Stimulated activated CD4-positive, alpha-beta T cell treated with anti-CD3 and anti-CD28 coated beads, Interleukin-4, amount 100 ng/mL, for 1 hour (primary cell): ENCODE data around the gene SPRYD3.
"Not testable (repeated sequence)": the region's sequence is repeated elsewhere in the genome, so short reads cannot be mapped to it uniquely, and the experiment has no call there.

ENCODE experiments used
- DNase-seq: peaks from one replicate; pipeline ENCODE4 v3.0.0-alpha.2; 2020

Gene SPRYD3

DNA sequence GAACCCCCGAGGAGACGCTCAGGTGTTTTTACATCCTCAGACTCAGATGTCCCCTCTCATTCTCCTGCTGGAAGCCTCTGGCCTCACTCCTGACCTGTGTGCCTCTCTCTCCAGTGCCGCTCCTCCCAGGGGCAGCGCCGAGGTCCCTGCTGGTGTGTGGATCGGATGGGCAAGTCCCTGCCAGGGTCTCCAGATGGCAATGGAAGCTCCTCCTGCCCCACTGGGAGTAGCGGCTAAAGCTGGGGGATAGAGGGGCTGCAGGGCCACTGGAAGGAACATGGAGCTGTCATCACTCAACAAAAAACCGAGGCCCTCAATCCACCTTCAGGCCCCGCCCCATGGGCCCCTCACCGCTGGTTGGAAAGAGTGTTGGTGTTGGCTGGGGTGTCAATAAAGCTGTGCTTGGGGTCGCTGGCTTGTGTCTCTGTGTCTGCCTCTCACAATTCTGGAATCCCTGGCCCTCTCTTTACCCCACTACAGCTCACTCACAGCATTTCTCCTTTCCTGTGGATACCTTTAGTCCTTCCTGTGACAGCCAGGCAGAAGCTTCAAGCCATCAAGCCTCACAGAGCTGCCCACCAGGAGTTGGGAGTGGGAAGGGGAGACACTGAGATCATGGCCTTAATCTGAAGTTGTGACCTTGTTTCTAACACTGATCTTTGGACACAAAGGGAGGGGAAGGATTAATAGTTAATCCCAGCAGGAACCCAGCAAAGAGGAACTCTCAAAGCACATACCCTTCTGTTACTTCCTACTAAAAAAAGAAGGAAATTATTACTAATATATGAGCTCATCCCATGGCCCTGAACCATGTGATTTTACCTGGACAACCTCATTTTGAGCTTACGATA is 23.0 kb upstream of the SPRYD3 start:
- DNase-seq: no peak

DNA sequence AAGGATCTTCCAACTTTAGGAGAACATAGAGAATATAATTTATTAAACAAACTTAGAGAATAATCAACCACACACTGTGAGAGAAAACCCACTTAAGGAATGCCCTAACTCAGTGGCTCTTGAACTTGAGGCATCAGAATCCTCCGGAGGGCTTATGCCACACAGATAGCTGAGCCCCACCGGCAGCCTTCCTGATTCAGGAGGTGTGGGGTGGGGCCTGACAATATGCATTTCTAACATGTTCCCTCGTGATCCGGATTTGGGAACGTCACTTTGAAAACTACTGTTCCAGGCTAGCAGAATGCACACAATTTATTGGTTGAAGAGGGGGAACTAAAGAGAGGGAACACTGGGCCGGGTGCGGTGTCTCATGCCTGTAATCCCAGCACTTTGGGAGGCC is 22.1 kb upstream of the SPRYD3 start:
- DNase-seq: no peak

DNA sequence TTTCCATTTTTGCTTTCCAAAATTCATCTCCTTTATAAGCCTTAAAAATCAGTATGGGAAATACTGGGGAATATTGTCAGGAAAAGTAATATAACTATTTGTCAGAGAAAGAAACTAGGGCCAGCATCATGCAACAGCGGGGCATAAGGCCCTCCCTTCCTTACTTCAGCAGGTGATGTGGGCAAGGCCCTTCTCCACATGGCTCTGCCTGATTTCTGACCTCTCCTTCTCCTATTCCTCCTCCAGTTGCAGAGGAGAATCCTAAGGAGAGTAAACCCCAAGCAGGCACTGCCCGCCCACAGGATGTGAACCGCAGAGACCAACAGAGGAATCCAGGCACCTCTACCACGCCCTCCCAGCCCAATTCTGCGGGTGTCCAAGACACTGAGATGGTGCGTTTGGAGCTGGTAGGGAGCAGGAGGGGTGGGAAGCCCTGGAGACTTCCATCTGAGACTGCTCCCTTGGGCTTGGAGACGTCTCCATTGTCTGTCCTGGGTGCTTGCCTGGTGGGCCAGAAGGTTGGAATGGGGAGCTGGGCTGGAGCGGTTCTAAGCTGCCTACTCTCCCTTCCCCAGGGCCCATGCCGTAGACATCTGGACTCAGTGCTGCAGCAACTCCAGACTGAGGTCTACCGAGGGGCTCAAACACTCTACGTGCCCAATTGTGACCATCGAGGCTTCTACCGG is 21.4 kb upstream of the SPRYD3 start:
- no peak for DNase-seq

- DNase-seq: peak; percentile 90
These were observed 20.1 kb upstream of the SPRYD3 start for GRCh38 chr12:53099071-53099882.

- peak; percentile 32 for DNase-seq
These were observed 19.3 kb upstream of the SPRYD3 start for GRCh38 chr12:53098354-53098981.

DNA sequence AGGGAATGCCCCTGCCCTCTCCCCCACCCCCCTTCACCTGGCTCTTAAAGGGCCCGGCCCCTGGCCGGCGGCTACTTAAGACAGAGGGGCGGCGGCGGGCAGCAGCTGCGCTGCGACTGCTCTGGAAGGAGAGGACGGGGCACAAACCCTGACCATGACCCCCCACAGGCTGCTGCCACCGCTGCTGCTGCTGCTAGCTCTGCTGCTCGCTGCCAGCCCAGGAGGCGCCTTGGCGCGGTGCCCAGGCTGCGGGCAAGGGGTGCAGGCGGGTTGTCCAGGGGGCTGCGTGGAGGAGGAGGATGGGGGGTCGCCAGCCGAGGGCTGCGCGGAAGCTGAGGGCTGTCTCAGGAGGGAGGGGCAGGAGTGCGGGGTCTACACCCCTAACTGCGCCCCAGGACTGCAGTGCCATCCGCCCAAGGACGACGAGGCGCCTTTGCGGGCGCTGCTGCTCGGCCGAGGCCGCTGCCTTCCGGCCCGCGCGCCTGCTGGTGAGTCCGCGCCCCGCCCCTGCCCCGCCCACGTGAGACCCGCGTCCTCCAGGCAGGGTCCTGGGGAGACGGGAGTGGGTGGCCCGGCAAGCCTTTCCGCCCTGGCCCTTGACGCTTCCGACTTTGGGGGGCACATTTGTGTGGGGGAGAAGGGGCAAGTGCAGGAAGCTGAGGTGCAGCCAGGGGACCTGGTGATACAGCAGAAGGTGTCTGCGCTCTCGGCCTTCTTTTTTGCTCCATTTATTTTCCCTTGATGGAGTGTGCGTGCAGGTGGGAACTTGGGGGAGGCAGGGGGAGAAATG is 18.6 kb upstream of the SPRYD3 start, which contains the start of gene IGFBP6:
TSS of gene IGFBP6 (plus strand) at position 104 of the 790 bp plus-strand sequence. CDS start at position 155, 51 bp downstream.
- DNase-seq: peak; percentile 60

DNA sequence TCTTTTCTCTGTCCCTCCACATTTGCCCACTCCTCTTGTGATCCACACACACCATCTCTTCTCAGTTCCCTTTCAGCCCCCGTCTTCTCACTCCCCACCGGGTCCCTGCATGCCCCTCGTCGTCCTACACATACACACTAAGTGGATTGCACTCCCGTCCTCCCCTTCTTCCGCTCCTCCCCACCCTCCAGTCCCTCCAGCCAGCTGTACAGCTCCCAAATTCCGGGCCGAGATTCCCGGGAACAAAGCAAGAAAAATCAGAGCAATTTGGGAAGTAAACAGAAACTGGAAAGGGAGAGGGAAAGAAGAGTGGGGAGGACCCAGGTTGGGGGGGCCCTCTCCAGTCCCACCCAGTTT is 18.0 kb upstream of the SPRYD3 start:
- DNase-seq: no peak

GRCh38 chr12:53096759-53097158 is 17.6 kb upstream of the SPRYD3 start:
- no peak for DNase-seq

DNA sequence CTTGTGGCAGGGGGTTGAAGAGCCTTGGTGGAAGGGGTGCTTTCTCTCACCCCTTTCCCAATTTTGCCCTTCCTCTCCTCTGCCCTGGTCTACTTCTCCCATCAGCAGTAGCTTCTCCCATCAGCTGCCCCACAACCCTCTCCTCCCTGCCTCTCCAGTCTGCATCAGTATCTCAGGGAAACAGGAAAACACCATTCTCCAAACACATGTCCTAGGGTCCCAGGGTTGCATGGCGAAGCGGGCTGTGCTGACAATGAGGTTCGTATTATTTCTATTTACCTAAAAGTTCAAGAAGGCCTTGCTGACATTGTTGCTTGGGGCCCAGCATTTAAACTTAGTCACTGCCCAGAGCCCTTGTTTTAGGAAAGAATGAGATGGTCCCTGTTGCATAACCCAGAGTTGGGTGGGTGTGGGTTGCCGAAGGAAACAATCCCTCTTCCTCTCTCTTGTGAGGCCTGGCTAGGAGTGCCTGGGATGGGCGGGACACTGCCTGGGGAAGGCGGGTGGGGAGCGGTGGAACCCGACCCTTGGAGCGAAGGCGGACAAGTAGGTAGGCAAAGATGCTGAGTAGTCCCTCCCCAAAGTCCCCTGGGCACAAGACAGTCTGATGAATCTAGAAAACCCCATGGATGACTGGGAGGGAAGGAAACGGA is 17.0 kb upstream of the SPRYD3 start:
- no peak for DNase-seq

DNA sequence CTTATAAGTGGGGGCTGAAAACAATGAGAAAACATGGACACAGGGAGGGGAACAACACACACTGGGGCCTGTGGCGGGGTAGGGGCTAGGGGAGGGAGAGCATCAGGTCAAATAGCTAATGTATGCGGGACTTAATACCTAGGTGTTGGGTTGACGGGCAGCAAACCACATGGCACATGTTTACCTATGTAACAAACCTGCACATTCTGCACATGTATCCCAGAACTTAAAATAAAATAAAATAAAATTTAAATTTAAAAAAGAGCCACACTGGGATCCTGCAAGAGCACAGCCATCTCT is 16.4 kb upstream of the SPRYD3 start:
- not testable (repeated sequence) for DNase-seq

- DNase-seq: not testable (repeated sequence)
These were observed 15.8 kb upstream of the SPRYD3 start for GRCh38 chr12:53094796-53095595.

DNA sequence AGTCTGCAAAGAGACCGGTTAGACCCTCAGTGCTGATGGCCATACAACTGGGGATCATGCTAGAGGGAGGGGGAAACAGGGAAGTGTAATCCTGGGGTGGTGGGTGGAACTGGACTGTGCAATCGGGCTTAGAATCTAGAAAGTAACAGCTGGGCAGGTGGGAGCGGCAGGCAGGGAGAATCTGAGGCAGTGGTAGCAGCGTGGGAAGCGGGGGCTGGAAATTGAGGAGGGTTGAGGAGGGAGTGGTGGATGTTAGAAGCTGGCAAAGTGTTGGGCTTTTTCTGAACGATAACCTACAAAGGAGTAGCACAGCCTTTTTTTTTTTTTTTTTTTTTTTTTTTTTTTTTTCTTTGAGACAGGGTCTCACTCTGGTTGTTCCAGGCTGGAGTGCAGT is 15.2 kb upstream of the SPRYD3 start:
- no peak for DNase-seq

- DNase-seq: no peak
These were observed 14.7 kb upstream of the SPRYD3 start for GRCh38 chr12:53093777-53094393.

- no peak for DNase-seq
These were observed 12.6 kb upstream of the SPRYD3 start for GRCh38 chr12:53091756-53092155.

DNA sequence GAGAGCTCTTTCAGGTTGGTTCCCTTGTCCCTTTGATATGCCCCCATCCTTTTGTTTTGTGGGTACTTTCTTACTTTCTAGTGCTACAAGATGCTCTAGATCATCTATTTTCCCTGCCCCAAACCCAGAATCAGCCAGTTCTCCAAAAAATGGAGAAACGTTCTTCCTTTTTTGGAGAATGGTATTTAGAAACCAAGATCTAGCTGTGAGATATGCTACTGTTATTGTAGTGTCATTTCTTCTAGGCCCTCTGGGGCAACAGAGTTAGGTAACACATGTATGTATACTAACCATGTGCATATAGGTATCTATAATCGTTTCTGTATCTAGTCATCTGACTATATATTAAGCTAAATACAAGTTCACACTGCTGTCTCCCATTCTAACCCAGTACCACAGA is 11.4 kb upstream of the SPRYD3 start:
- no peak for DNase-seq

DNA sequence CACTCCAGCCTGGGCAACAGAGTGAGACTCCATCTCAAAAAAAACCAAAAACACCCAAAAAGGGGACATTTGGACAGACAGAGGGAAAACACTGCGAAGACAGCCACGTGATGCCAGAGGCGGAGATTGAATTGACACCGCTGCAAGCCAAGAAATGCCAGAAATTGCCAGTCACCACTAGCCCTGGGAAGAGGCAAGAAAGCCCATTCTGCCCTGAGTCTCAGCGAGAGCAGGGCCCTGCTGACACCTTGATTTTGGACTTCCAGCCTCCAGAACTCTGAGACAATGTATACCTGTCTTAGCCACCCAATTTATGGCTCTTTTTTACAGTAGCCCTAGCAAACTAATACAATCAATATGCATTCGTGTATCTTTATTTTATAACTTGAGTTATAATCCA is 10.9 kb upstream of the SPRYD3 start:
- DNase-seq: no peak

GRCh38 chr12:53086361-53086760 is 7.2 kb upstream of the SPRYD3 start:
- no peak for DNase-seq

GRCh38 chr12:53082637-53083175 is 3.5 kb upstream of the SPRYD3 start:
- DNase-seq: no peak

DNA sequence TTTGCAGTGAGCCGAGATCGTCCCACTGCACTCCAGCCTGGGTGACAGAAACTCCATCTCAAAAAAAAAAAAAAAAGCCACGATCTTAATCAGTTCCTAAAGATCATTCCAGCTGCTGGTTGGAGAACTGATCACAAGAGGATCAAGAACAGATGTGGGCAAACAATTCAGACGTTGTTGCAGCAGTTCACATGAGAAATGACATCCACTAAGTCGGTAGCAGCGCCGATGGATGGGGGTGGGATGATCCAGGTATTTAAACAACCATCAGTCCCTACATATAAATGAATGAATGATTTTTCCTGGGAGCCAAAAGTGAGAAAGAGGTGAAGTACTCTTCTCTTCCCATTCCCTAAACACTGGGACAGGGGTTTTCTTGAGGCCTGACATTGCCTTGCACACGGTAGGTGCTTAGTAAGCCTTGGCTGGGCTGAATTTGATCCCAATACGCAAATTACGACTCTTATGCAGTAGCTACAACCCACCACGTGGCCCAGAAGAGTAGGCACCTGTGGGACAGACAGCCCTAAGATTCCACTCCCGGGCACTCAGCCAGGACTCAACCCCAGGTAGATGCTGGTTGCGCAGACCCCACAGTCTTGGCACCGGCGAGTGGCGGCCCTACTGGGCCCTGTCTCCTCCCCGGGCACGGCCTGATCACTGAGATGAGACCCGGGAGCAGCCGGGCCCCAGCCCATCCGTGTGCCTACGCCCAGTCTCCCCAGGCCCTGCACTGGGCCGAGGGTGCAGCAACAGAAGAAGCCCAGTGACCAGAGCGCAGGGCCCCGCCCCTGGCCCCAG is 565 bp downstream of the SPRYD3 start:
- no peak for DNase-seq
